Measurements from ENCODE around the gene FOXC2.

DNA sequence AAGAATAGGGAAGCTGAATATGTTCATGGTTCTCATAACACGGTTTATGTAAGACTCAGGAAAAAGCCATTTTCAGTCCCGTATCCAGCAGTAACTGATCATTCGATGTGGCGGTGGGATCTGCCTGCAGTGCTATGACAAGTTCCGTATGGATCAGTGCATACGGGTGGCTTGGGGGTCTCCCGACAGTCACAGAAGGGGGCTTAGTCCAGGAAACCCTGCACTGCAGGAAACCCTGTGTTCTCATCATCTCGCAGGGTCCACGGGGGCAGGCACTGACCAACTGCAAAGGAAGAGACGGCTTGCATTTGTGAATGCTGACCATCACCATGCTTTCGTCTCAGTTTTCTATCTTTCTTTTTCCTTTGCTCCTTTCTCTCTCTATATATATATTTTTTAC, 19.3 kb upstream of the FOXC2 start:
- TF ChIP-seq, protein P1, sequence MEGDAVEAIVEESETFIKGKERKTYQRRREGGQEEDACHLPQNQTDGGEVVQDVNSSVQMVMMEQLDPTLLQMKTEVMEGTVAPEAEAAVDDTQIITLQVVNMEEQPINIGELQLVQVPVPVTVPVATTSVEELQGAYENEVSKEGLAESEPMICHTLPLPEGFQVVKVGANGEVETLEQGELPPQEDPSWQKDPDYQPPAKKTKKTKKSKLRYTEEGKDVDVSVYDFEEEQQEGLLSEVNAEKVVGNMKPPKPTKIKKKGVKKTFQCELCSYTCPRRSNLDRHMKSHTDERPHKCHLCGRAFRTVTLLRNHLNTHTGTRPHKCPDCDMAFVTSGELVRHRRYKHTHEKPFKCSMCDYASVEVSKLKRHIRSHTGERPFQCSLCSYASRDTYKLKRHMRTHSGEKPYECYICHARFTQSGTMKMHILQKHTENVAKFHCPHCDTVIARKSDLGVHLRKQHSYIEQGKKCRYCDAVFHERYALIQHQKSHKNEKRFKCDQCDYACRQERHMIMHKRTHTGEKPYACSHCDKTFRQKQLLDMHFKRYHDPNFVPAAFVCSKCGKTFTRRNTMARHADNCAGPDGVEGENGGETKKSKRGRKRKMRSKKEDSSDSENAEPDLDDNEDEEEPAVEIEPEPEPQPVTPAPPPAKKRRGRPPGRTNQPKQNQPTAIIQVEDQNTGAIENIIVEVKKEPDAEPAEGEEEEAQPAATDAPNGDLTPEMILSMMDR (IDR thresholded peaks at IDR 0.05; ENCODE audit: extremely low read depth in 1 of 2, insufficient read depth in 1 of 2, low read depth in 1 of 2, low read length in 2 of 2), result no peak
- TF ChIP-seq JUN (IDR thresholded peaks at IDR 0.05; ENCODE audit: borderline replicate concordance, insufficient read depth, insufficient read length, low read depth) (no peak), POLR2A (IDR thresholded peaks at IDR 0.05; ENCODE audit: low read depth, low read length) (no peak), POLR2AphosphoS5 (IDR thresholded peaks at IDR 0.05; ENCODE audit: insufficient read depth, low read depth, low read length) (no peak)

Measured in endothelial cell of umbilical vein (primary cell).